Brain pericyte (primary cell): Measurements from ENCODE around the gene DENND5A.
"Not testable (repeated sequence)": the region's sequence is repeated elsewhere in the genome, so short reads cannot be mapped to it uniquely, and the experiment has no call there.

ENCODE experiments used
- DNase-seq: peaks from one replicate; pipeline ENCODE4 v3.0.0-alpha.2; 2012; ENCODE audit warnings: low read depth, low spot score

Gene DENND5A

DNA sequence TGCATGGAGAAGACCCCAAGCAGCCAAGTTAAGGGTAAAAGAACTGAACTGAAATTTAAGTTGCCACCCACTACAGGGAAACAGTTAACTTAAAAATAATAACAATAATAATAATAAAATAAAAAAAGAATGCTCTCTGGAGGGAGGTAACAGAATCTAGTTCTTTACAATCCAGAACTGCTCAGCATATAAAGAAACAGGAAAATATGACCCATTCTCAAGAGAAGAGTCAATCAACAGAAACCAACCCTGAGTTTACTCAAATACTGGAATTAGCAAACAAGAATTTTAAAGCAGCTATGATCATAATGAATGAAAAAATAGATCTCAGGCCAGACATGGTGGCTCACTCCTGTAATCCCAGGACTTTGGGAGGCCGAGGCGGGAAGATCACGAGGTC is 53.8 kb downstream of the DENND5A start:
- DNase-seq = no peak

DNA sequence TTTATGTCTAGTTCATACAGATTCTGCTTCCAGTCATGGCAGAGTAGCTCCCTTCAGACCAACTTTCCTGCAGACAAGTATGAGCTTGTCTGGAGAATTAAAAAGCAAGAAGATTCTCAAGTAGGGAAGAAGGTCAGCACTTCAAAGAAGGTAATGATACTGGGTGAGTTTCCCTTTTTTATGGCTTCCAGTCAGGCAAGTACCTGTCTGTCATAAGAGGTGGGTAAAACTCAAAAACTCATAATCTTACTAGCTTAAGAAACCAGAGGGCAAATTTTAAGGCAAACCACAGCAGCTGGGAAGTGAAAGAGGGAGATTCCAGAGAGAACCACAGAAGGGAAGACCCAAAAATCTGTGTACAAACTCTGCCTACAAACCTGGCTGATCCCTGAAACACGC is 54.2 kb downstream of the DENND5A start:
- DNase-seq = no peak

DNA sequence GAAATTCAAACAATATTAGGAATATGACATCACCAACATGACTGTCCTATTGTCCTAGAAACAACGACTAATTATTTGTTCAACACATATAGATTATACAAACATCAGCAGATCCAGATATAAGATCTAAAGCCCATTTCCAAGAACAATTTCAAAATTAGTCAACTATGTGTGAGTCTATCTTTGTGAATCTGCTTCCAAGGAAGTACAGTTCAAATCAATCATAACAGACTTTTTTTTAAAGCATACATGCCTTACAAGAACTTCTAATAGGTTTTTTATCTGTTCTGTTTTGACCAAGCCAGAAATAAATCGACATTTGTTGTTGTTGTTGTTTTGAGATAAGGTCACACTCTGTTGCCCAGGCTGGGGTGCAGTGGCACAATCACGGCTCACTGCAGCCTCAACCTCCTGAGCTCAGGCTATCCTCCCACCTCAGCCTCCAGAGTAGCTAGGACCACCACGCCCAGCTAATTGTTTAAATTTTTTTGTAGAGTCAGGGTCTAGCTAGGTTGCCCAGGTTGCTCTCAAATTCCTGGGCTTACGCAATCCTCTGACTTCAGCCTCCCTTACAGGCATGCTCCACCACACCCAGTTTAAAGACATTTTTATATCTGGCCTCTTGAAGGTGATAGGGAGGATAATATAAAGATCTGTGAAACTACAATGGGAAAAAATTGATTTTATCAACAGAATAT is 54.8 kb downstream of the DENND5A start:
- DNase-seq = no peak

DNA sequence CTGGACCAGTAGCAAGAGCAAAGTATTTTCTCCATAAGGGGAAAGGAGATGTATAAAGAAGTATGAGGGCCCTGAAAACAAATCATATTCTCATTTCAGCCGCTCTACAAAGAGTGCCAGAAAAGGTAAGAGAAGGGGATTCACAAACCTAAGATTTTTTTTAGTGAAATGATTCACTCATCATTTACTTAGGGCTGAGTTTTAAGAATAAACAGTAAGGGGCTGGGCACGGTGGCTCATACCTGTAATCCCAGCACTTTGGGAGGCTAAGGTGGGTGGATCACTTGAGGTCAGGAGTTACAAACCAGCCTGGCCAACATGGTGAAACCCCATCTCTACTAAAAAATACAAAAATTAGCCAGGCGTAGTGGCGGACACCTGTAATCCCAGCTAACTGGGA is 55.5 kb downstream of the DENND5A start:
- not testable (repeated sequence) for DNase-seq

DNA sequence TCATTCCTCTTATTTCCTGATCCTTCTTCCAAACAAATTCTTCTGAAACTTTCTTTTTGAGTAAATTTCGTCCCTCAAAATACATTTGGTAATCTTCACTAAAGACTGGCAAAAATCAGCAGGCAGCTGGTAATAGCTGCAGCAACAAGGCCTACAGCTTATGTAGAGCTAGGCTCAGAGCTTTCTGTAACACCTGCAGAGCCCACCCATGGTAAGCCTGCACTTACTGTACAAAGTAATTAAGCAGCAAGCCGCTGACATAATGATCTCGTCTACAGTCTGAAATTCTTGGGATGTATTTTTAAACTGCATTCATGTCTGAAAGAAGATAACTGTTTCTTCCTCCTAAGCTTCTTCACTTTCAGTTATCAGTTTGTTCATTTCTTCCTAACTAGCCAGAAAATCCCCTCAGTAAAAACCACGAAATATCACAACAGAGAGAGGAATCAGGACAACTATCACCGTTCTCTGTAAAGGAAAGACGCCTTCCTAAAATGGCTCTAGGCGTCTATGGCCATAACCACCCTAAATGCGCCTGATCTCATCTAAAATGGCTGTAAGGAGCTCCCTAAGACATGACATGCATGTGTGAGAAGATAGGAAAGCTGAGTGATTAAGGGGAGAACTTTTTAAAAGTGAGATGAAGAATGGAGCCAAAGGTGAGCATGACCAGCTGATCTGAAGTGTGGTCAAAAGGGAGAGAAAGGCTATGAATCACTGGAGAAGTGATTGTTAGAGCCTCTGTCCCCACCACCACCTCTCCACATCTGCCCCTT is 56.2 kb downstream of the DENND5A start:
- no peak for DNase-seq

DNA sequence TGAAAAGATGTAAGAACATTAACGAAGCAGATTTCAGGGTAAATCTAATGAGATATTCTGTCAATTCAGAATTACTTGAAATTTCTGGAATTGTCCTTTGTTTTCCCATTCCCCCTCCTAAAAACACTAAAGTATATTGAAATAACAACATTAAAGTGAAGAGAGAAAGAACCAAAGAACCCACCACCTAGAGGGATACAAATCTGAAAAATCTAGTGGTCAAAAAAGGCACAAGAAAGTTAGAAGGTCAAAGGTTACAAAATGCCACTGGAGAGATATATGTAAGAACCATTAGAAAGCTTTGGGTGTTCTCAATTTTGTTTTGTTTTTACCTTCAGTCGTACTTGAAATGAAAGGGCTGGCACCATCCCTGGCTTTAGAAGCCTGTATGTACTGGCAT is 57.9 kb downstream of the DENND5A start:
- no peak for DNase-seq

DNA sequence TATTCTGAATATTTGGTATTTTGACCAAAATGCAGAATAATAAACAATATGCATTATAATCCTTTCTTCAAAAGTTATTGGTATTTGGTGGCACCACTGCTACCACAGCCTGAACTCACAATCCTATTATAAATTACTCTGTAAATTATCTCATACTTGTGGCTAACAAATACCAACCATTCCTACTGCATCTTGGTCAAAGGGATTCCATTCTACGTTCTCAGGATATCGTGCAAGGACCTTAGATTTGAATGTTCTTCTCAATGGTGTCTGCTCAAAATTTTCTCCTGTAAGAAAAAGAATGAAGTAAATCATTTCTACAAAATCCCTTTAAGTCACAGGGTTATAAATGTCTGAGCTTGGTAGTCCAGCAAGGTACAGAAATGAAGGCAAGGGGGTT is 58.7 kb downstream of the DENND5A start:
- DNase-seq = no peak

DNA sequence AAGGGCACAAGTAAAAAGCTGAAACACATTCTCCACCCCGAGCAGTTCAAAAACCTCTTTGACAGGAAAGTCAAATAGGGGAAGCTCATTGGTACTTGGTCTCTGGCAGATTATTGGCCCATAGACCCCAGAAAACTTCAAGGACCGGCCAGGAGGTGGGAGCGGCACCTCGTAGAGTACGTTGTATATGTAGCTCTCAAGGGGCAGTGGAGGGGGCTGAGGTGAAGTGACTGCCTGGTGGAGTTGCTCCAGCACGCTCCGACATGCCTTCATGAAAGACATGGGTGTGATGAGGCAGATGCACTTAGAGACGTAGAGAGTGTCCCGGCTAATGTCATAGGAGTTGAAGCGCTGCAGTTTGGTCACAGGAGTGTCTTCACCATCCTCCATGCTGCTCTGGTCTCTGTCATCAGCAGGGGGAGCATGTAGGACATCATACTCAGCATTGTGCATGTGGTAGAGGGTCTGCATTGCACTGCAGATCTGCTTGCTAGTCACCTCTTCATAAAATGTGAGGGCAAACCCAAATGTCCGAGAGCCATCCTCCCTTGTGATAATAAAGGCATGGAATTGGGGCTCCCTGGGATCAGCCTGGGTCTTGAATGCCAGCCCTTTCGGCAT is 61.3 kb downstream of the DENND5A start:
- DNase-seq = no peak

DNA sequence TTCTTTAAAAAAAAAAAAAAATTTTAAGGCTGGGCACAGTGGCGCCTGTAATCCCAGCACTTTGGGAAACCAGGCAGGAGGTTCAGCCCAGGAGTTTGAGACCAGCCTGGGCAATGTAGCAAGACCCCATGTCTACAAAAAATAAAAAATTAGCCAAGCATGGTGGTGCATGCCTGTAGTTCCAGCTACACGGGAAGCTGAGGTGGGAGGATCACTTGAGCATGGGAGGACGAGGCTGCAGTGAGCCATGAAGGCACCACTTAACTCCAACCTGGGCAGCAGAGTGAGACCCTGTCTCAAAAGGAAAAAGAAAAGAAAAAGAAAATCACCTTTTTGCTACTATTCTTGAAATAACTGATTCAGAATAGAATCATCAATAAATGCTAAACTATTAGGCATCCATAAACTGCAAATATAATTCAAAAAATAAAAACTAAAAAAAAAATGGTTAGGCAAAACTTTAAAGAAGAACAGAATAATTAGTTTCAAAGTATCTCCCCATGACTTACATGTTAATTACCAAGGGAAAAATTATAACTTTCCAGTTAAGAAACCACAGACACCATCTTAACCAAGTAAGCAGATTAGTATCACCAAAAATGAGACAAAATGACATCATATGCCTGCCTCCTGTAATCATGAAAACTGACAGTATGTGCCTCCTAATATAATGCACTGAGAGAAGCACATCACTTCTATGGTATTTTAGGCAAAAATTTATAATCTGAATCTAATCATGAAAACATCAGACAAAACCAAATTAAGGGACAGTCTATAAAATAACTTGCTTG is 63.6 kb downstream of the DENND5A start:
- no peak for DNase-seq

DNA sequence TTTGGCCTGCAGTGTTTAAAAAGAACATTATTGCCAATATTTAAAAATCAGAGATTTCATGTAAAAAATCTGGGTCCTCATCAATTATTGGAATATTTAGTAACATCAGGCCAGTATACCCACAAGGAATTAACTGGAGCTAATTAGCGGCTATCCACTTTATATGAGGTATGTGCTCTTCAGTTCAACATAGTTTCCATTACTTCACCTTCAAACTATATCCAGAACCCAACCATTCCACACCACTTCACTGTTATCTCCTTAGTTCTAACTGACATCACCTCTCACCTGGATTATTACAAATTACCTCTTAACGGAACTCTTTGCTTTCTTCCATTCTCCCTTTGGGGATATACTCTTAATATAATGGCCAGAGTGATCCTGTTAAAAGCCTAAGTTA is 64.7 kb downstream of the DENND5A start:
- no peak for DNase-seq

DNA sequence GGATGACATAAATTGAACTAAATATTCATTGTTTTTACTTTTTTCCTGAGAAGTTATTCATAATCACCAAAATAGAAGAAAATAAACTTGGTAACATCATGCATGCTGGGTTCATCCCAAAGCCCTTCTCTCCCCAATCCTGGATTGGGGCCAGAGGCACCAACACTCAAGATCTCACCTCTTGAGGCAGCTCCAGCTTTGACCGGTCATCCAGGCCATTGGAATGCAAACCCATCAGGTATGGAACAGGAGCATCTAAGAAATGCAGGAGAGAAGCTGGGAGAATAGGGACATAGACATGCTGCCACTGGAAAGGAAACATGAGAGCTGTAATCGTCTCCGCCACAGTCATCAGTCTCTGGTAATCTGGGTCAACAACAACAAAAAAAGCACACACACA is 71.8 kb downstream of the DENND5A start:
- DNase-seq = no peak

DNA sequence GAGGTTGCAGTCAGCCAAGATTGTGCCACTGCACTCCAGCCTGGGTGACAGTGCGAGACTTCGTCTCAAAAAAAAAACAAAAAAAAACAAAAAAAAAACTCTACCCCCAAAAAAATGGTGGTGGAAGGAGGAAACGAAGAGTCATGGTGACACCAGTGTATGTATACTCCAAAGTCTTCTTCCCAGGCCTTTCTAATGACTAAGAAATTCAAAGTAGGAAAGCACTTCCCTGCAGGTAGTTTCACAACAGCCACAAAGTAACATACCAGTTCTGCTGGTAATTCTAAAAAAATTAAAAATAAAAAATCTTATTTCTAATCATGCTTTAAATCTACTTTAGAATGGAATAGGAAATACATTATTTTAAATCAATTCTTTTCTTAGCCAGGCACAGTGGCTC is 72.6 kb downstream of the DENND5A start:
- DNase-seq = no peak

DNA sequence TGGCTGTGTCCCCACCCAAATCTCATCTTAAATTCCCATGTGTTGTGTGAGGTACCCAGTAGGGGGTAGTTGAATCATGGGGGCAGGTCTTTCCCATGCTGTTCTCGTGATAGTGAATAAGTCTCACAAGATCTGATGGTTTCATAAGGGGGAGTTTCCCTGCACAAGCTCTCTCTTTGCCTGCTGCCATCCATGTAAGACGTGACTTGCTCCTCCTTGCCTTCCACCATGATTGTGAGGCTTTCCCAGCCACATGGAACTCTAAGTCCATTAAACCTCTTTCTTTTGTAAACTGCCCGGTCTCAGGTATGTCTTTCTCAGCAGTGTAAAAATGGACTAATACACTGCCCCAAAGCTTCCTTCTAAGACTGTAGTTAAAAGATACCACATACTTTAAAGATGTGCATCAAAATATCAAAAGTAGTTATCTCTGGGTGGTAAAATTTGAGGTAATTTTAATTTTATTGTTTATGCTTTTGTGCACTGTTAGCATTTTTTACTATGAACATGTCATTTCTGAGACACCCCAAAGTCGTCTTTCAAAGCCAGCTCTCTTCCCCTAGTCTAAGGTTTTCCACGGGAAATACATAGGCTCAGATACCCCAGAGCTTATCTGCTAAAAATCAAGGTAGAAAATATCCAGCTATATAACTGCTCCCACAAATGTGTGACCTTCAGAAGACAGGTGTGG is 74.7 kb downstream of the DENND5A start:
- not testable (repeated sequence) for DNase-seq

DNA sequence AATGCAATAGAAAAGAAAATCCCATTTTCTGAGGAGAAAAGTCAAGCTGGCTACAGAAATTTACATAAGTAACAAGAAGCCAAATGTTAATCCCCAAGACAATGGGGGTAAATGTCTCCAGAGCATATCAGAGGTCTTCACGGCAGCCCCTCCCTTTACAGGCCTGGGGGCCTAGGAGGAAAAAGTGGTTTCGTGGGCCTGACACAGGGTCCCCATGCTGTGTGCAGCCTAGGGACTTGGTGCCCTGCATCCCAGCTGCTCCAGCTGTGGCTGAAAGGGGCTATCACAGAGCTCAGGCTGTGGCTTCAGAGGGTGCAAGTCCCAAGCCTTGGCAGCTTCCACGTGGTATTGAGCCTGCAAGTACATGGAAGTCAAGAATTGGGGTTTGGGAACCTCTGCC is 76.3 kb downstream of the DENND5A start:
- DNase-seq = not testable (repeated sequence)

DNA sequence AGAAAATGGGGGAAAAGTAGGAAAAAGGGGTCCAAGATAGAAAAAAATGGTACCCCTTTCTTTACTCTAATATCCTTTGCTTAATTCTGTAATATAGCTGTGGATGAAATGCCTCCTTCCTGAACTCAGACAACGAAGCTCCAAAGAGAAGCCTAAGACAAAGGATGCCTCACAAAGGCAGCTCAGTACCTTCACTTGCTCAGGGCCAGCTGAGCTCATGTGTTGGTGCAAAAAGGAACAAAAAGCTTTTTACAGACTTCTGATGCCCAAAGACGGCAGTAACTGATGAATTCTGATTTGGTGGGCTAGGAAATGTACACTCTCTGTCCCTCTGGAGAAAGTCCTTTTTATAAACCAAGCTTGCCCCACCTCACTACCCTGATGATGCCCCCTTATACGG is 77.5 kb downstream of the DENND5A start:
- DNase-seq = no peak

DNA sequence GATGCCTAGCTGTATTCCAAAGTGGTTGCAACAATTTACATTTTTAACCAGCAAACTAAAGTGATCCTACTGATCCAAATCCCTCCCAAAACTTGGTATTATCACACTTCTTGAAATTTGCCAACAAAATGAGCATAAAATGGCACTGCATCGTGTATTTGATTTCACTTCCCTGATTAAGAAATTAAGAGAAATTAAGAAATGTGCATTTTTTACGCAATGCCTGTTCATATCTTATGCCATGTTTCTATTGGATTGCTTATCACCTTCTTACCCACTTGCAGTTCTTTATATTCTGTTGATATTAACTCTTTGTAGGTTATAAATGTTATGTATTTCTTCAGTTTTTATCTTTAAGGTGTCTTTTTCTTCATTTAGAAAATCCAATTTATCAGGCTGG is 80.6 kb downstream of the DENND5A start:
- no peak for DNase-seq

DNA sequence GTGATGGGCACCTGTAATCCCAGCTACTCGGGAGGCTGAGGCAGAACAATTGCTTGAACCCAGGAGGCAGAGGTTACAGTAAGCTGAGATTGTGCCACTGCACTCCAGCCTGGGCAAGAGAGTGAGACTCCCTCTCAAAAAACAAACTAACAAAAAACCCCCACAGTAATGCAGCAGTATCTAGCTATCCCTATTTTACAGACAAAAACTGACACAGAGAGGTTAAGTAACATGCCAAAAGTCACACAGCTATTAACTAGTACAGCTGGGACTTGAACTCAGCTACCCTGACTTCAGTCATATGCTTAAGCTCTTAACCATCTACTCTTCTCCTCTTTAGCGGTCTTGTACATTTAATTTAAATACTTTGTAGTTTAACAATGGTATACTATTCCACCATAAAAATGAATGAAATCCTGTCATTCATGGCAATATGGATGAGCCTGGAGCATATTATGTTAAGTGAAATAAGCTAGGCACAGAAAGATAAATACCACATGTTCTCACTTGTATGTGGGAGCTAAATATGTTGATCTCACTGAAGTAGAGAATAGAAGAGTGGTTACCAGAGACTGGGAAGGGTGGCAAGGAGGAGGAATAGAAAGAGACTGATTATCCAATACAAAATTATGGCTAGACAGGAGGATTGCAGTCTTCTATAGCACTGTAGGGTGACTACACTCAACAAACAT is 82.8 kb downstream of the DENND5A start:
- DNase-seq = no peak

DNA sequence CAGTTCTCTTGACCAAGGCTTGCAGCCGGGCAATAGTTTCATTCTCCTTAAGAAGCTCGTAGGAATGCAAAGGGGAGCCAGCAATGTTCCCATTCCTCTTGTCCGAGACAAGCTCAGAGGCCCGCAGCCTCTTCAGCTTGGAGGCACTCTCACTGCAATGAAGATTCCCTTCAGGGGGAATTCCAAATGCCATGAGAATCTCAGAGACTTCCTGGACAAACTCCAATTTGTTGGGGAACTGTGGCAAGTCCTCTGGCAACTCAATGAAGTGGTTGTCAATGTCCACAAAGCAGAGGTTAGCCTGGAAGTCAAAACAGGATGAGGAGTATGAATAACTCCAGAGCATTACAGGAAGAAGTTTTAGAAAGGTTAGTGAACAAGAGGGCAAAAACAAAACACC is 84.4 kb downstream of the DENND5A start:
- DNase-seq = no peak

DNA sequence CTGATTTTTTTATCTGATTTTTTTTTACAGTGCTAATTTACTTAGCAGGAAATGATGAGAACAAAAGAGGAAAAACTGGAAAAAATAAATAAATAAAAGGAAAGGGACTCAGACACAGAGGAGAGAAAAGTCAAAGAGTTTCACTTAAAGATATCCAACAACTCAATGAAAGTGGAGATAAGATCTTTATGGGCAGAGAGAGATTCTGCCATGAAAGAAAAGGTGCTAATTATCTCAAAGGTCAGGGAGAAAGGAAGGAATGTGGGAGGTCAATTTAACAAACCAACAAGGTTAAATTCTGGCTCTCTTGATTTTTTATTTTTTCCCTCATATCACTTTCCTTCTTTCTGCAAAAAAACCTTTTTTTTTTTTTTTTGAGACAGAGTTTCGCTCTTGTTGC is 86.0 kb downstream of the DENND5A start:
- no peak for DNase-seq

DNA sequence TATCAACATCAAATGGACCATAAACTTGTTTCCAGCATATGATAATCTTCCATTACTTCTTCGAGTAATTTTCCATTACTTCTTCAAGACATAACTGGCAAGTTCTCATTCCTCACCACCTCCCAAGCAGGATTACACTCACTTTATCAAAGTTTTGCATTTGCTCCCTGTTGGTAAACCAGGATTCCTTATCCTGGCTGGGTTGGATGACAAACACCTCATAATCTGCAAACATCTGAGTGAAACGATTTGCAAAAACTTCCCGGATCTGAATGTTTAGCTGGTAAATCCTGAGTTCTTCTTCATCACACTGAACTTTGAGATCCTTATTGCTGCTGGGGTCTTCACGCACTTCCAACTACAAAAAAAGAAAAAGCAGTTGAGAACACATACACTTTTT is 86.4 kb downstream of the DENND5A start:
- DNase-seq = no peak
